ENCODE results near the gene STIMATE.

The STIMATE gene

GRCh38 chr3:52852419-52852818 lies 44.9 kb downstream of the STIMATE start:
- TF ChIP-seq CTCF (conservative IDR thresholded peaks at IDR 0.05) (no peak), ZFX (IDR thresholded peaks at IDR 0.05) (no peak)
- H3K27ac ChIP-seq, result no peak overlapping the region

- no peak overlapping the region for H3K27ac ChIP-seq
- TF ChIP-seq ZFX (IDR thresholded peaks at IDR 0.05), result no peak
- TF ChIP-seq CTCF (conservative IDR thresholded peaks at IDR 0.05), result peak; percentile 72
Observed at GRCh38 chr3:52851348-52851747, 46.0 kb downstream of the STIMATE start.

- no peak overlapping the region for H3K27ac ChIP-seq
- TF ChIP-seq ZFX (IDR thresholded peaks at IDR 0.05), result no peak
- no peak for TF ChIP-seq CTCF (conservative IDR thresholded peaks at IDR 0.05)
Observed at GRCh38 chr3:52849656-52850055, 47.7 kb downstream of the STIMATE start.

- TF ChIP-seq CTCF (conservative IDR thresholded peaks at IDR 0.05), result no peak
- no peak for TF ChIP-seq ZFX (IDR thresholded peaks at IDR 0.05)
- no peak overlapping the region for H3K27ac ChIP-seq
Observed at GRCh38 chr3:52848617-52849016, 48.7 kb downstream of the STIMATE start.

- no peak overlapping the region for H3K27ac ChIP-seq
- TF ChIP-seq ZFX (IDR thresholded peaks at IDR 0.05), result no peak
- no peak for TF ChIP-seq CTCF (conservative IDR thresholded peaks at IDR 0.05)
Observed at GRCh38 chr3:52847726-52848125, 49.6 kb downstream of the STIMATE start.

GRCh38 chr3:52847241-52847640 lies 50.1 kb downstream of the STIMATE start:
- TF ChIP-seq CTCF (conservative IDR thresholded peaks at IDR 0.05) (no peak), ZFX (IDR thresholded peaks at IDR 0.05) (no peak)
- H3K27ac ChIP-seq, result no peak overlapping the region

GRCh38 chr3:52846432-52846965 lies 50.8 kb downstream of the STIMATE start:
- no peak for TF ChIP-seq CTCF (conservative IDR thresholded peaks at IDR 0.05)
- TF ChIP-seq ZFX (IDR thresholded peaks at IDR 0.05), result no peak
- no peak overlapping the region for H3K27ac ChIP-seq
